ENCODE data around the gene DYSF. TPM values are rescaled to one million over a fixed set of nuclear protein-coding genes. Genes with fewer than 3 reads are reported as not detected.

Gene DYSF
- total RNA-seq, 2 donors from 2014 or later = 1.4 to 3.1 TPM

GRCh38 chr2:71722286-71722685, 268.9 kb downstream of the DYSF start:
- Mint-ChIP-seq H3K27me3 (ENCODE audit: insufficient read depth) (peaks cover 6% of the 10 kb centered on the region), H3K27ac (no peak overlapping the region), H3K4me3 (no peak overlapping the region), H3K4me1 (peaks cover 14% of the 10 kb centered on the region), H3K36me3 (ENCODE audit: low read depth) (no peaks in the 10 kb centered on the region), H3K9me3 (peaks cover 6% of the 10 kb centered on the region)
- no peak for TF ChIP-seq CTCF (conservative IDR thresholded peaks at IDR 0.05)
- H3K9me3 ChIP-seq (ENCODE audit: control insufficient read depth, low read length) = peaks cover 6% of the 10 kb centered on the region
- no peaks in the 10 kb centered on the region for H3K27me3 ChIP-seq (ENCODE audit: control insufficient read depth, insufficient read depth, low read length, poor library complexity, severe bottlenecking)
- no peak for DNase-seq
- H3K4me1 ChIP-seq (ENCODE audit: control insufficient read depth, insufficient read depth, low read length) = no peaks in the 10 kb centered on the region
- no peak overlapping the region for H3K9ac ChIP-seq (ENCODE audit: extremely low read depth, low read length, poor library complexity, severe bottlenecking)
- no peak overlapping the region for H3K27ac ChIP-seq (ENCODE audit: low read depth, low read length)
- H3K36me3 ChIP-seq (ENCODE audit: control insufficient read depth, insufficient read depth, low read length) = no peaks in the 10 kb centered on the region
- no peak overlapping the region for H3K4me3 ChIP-seq (ENCODE audit: low read length)
- WGBS, 2 experiments (ENCODE audit: insufficient coverage in 1 of 2, insufficient read length in 1 of 2) = 92 to 100% methylated on average over 1 of the region's 1 CpG

DNA sequence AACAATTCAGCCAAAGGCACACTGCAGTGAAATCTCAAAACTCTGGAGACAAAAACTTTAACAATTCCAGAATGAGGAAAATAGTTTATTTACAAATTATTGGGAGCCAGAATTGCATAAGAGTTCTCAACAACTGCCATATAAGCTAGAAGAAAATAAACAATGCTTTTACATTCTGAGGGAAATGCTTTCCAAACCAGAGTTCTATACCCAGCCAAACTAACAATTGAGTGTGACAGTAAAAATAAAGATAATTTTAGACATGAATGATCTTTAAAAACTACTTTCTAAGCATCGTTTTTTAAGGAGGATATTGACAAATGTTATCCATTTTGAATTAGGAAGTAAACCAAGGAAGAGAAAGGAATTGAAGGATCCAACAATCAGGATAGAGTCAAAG, 271.4 kb downstream of the DYSF start:
- Mint-ChIP-seq H3K27me3 (ENCODE audit: insufficient read depth) (peaks cover 6% of the 10 kb centered on the region), H3K27ac (no peak overlapping the region), H3K36me3 (ENCODE audit: low read depth) (no peaks in the 10 kb centered on the region), H3K9me3 (peaks cover 6% of the 10 kb centered on the region), H3K4me1 (peaks cover 14% of the 10 kb centered on the region), H3K4me3 (no peak overlapping the region)
- no peaks in the 10 kb centered on the region for H3K36me3 ChIP-seq (ENCODE audit: control insufficient read depth, insufficient read depth, low read length)
- DNase-seq = no peak
- H3K4me1 ChIP-seq (ENCODE audit: control insufficient read depth, insufficient read depth, low read length) = no peaks in the 10 kb centered on the region
- WGBS, 2 experiments (ENCODE audit: insufficient coverage in 1 of 2, insufficient read length in 1 of 2) = 76 to 100% methylated on average over 1 of the region's 1 CpG
- H3K9me3 ChIP-seq (ENCODE audit: control insufficient read depth, low read length) = peaks cover 6% of the 10 kb centered on the region
- no peak for TF ChIP-seq CTCF (conservative IDR thresholded peaks at IDR 0.05)
- no peak overlapping the region for H3K9ac ChIP-seq (ENCODE audit: extremely low read depth, low read length, poor library complexity, severe bottlenecking)
- H3K27ac ChIP-seq (ENCODE audit: low read depth, low read length) = no peak overlapping the region
- no peak overlapping the region for H3K4me3 ChIP-seq (ENCODE audit: low read length)
- H3K27me3 ChIP-seq (ENCODE audit: control insufficient read depth, insufficient read depth, low read length, poor library complexity, severe bottlenecking) = no peaks in the 10 kb centered on the region

- Mint-ChIP-seq H3K36me3 (ENCODE audit: low read depth) (no peaks in the 10 kb centered on the region), H3K27me3 (ENCODE audit: insufficient read depth) (peaks cover 11% of the 10 kb centered on the region)
These were observed 272.5 kb downstream of the DYSF start for GRCh38 chr2:71725836-71726235.

More at GRCh38 chr2:71725836-71726235, 272.5 kb downstream of the DYSF start:
- no peak for TF ChIP-seq CTCF (conservative IDR thresholded peaks at IDR 0.05)
- Mint-ChIP-seq H3K27ac (no peak overlapping the region), H3K9me3 (peaks cover 6% of the 10 kb centered on the region), H3K4me3 (no peak overlapping the region), H3K4me1 (peaks cover 9% of the 10 kb centered on the region)
- Histone ChIP-seq H3K36me3 (ENCODE audit: control insufficient read depth, insufficient read depth, low read length) (no peaks in the 10 kb centered on the region), H3K4me3 (ENCODE audit: low read length) (no peak overlapping the region), H3K27ac (ENCODE audit: low read depth, low read length) (no peak overlapping the region), H3K27me3 (ENCODE audit: control insufficient read depth, insufficient read depth, low read length, poor library complexity, severe bottlenecking) (no peaks in the 10 kb centered on the region), H3K9ac (ENCODE audit: extremely low read depth, low read length, poor library complexity, severe bottlenecking) (no peak overlapping the region), H3K9me3 (ENCODE audit: control insufficient read depth, low read length) (peaks cover 6% of the 10 kb centered on the region), H3K4me1 (ENCODE audit: control insufficient read depth, insufficient read depth, low read length) (no peaks in the 10 kb centered on the region)
- no peak for DNase-seq

Data from endodermal cell (in vitro differentiated cells).